Astrocyte (in vitro differentiated cells and primary cell): Measurements from ENCODE around the gene HEATR5A. TPM values are rescaled to one million over a fixed set of nuclear protein-coding genes. Genes with fewer than 3 reads are reported as not detected.
A peak's percentile ranks its signal among the peaks of the same experiment; 100 is the strongest.
"Not testable (repeated sequence)": the region's sequence is repeated elsewhere in the genome, so short reads cannot be mapped to it uniquely, and the experiment has no call there.

Experiments
- DNase-seq: peaks from one replicate; pipeline ENCODE4 v3.0.0-alpha.2; 2010; ENCODE audit warnings: low read depth
- FAIRE-seq: peaks from 2 replicates; lab custom pipeline; 2011; peaks lifted over from hg19 to GRCh38; lab: Jason Lieb, UNC
- H2AFZ ChIP-seq: 2 replicates; pipeline ENCODE4 v1.6.0; 2012; ENCODE audit warnings: low read depth, low read length, inconsistent platforms
- H3K27ac ChIP-seq: 2 replicates; pipeline ENCODE4 v1.5.1; 2011; ENCODE audit warnings: low read depth, low read length, inconsistent platforms
- H3K27me3 ChIP-seq: 2 replicates; pipeline ENCODE4 v1.6.0; 2011; ENCODE audit warnings: low read length, inconsistent platforms; ENCODE audit not compliant: insufficient read depth
- H3K36me3 ChIP-seq: 2 replicates; pipeline ENCODE4 v1.5.1; 2011; ENCODE audit warnings: low read length, inconsistent platforms; ENCODE audit not compliant: insufficient read depth
- H3K4me1 ChIP-seq: 2 replicates; pipeline ENCODE4 v1.5.1; 2011; ENCODE audit warnings: low read length, inconsistent platforms; ENCODE audit not compliant: insufficient read depth
- H3K4me2 ChIP-seq: 2 replicates; pipeline ENCODE4 v1.6.0; 2012; ENCODE audit warnings: low read length, inconsistent platforms
- H3K4me3 ChIP-seq: 2 replicates; pipeline ENCODE4 v1.5.1; 2011; ENCODE audit warnings: low read depth, mild to moderate bottlenecking, low read length, inconsistent platforms; ENCODE audit not compliant: insufficient read depth
- H3K79me2 ChIP-seq: 2 replicates; pipeline ENCODE4 v1.6.0; 2012; ENCODE audit warnings: mild to moderate bottlenecking, low read length, inconsistent platforms; ENCODE audit not compliant: insufficient read depth
- H3K9ac ChIP-seq: 2 replicates; pipeline ENCODE4 v1.6.0; 2012; ENCODE audit warnings: mild to moderate bottlenecking, low read length, inconsistent platforms
- H3K9me3 ChIP-seq: 2 replicates; pipeline ENCODE4 v1.5.1; 2012; ENCODE audit warnings: low read depth, mild to moderate bottlenecking, low read length, inconsistent platforms; ENCODE audit not compliant: insufficient read depth
- H4K20me1 ChIP-seq: 2 replicates; pipeline ENCODE4 v1.6.0; 2012; ENCODE audit warnings: low read length, inconsistent platforms; ENCODE audit not compliant: insufficient read depth
- H3K27ac Mint-ChIP-seq: one replicate; pipeline ENCODE4 v1.8.0; 2021; ENCODE audit warnings: mild to moderate bottlenecking, mixed read lengths; ENCODE audit not compliant: unreplicated experiment
- H3K27me3 Mint-ChIP-seq: one replicate; pipeline ENCODE4 v1.8.0; 2021; ENCODE audit warnings: low read depth, mixed read lengths; ENCODE audit not compliant: unreplicated experiment
- H3K36me3 Mint-ChIP-seq: one replicate; pipeline ENCODE4 v1.8.0; 2021; ENCODE audit warnings: low read depth, mixed read lengths; ENCODE audit not compliant: unreplicated experiment
- H3K4me1 Mint-ChIP-seq: one replicate; pipeline ENCODE4 v1.8.0; 2021; ENCODE audit warnings: low read depth, mixed read lengths; ENCODE audit not compliant: unreplicated experiment
- H3K4me3 Mint-ChIP-seq: one replicate; pipeline ENCODE4 v1.8.0; 2021; ENCODE audit warnings: mild to moderate bottlenecking, moderate library complexity, mixed read lengths; ENCODE audit not compliant: unreplicated experiment
- H3K9me3 Mint-ChIP-seq: one replicate; pipeline ENCODE4 v1.8.0; 2021; ENCODE audit warnings: mild to moderate bottlenecking, mixed read lengths; ENCODE audit not compliant: unreplicated experiment
- EZH2 ChIP-seq: IDR thresholded peaks from 2 replicates; pipeline ENCODE4 v1.6.1; 2012; ENCODE audit warnings: mild to moderate bottlenecking, low read length, inconsistent platforms; ENCODE audit not compliant: insufficient read depth
- total RNA-seq: library from RNA; stranded (reverse); gene quantifications from 2 replicates; pipeline ENCODE4 v1.2.1, GENCODE V29; 2021
- TF ChIP-seq, protein P1 (sequence below): IDR thresholded peaks from 2 replicates; pipeline ENCODE4 v1.5.1; 2011; ENCODE audit warnings: low read depth, mild to moderate bottlenecking, inconsistent platforms, low read length, moderate library complexity; ENCODE audit not compliant: insufficient read depth

HEATR5A gene
- total RNA-seq, 1 donor from 2014 or later = 50.7 TPM

DNA sequence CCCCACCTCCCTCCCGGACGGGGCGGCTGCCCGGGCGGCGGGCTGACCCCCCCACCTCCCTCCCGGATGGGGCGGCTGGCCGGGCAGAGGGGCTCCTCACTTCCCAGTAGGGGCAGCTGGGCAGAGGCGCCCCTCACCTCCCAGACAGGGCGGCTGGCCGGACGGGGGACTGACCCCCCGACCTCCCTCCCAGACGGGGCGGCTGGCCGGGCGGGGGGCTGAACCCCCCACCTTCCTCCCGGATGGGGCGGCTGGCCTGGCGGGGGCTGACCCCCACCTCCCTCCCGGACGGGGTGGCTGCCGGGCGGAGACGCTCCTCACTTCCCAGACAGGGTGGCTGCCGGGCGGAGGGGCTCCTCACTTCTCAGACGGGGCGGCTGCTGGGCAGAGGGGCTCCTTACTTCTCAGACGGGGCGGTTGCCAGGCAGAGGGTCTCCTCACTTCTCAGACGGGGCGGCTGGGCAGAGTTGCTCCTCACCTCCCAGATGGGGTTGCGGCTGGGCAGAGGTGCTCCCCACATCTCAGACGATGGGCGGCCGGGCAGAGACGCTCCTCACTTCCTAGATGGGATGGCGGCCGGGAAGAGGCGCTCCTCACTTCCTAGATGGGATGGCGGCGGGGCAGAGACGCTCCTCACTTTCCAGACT, 16.8 kb upstream of the HEATR5A start:
- H3K4me3 ChIP-seq, H3K4me1 ChIP-seq, FAIRE-seq, H3K9ac ChIP-seq, H3K9me3 ChIP-seq, H3K27me3 Mint-ChIP-seq, H3K36me3 ChIP-seq, H4K20me1 ChIP-seq, H3K36me3 Mint-ChIP-seq, H3K9me3 Mint-ChIP-seq, H3K4me1 Mint-ChIP-seq, H2AFZ ChIP-seq, H3K4me3 Mint-ChIP-seq, H3K27ac ChIP-seq, DNase-seq, H3K27ac Mint-ChIP-seq, H3K4me2 ChIP-seq, H3K79me2 ChIP-seq, H3K27me3 ChIP-seq: not testable (repeated sequence)

DNA sequence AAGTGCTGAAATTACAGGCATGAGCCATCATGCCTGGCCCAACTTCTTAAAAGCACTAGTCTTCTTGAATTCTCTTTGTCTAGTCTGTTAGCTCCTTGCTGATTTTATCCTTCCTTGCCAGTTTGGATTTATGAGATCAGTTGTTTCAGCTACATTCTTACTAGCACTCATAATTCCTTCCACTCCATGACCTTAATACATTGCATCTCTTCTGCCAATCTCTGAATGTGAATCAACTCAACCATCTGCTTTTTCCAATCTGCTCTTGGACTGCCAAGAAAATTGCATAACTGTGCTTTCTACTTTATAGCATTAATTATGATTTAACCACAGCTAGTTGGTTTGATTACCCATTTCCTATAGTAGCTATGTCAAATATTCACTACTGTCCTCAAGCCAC, 14.9 kb upstream of the HEATR5A start:
- Mint-ChIP-seq H3K4me3 (no peak overlapping the region), H3K36me3 (peaks cover 13% of the 10 kb centered on the region), H3K9me3 (peaks cover 6% of the 10 kb centered on the region), H3K4me1 (peaks cover 2% of the 10 kb centered on the region), H3K27ac (no peak overlapping the region), H3K27me3 (no peaks in the 10 kb centered on the region)
- no peak overlapping the region for H2AFZ ChIP-seq
- DNase-seq (peak; percentile 87), FAIRE-seq (no peak)
- peaks cover 3% of the 10 kb centered on the region for H3K4me1 ChIP-seq
- H3K4me2 ChIP-seq = no peak overlapping the region
- peaks cover 4% of the 10 kb centered on the region for H3K9me3 ChIP-seq
- no peaks in the 10 kb centered on the region for H3K36me3 ChIP-seq
- H3K79me2 ChIP-seq = no peaks in the 10 kb centered on the region
- no peaks in the 10 kb centered on the region for H4K20me1 ChIP-seq
- no peak overlapping the region for H3K9ac ChIP-seq
- no peaks in the 10 kb centered on the region for H3K27me3 ChIP-seq
- no peak overlapping the region for H3K4me3 ChIP-seq
- no peak overlapping the region for H3K27ac ChIP-seq
- TF ChIP-seq EZH2 = no peak
- TF ChIP-seq, protein P1, sequence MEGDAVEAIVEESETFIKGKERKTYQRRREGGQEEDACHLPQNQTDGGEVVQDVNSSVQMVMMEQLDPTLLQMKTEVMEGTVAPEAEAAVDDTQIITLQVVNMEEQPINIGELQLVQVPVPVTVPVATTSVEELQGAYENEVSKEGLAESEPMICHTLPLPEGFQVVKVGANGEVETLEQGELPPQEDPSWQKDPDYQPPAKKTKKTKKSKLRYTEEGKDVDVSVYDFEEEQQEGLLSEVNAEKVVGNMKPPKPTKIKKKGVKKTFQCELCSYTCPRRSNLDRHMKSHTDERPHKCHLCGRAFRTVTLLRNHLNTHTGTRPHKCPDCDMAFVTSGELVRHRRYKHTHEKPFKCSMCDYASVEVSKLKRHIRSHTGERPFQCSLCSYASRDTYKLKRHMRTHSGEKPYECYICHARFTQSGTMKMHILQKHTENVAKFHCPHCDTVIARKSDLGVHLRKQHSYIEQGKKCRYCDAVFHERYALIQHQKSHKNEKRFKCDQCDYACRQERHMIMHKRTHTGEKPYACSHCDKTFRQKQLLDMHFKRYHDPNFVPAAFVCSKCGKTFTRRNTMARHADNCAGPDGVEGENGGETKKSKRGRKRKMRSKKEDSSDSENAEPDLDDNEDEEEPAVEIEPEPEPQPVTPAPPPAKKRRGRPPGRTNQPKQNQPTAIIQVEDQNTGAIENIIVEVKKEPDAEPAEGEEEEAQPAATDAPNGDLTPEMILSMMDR = no peak

DNA sequence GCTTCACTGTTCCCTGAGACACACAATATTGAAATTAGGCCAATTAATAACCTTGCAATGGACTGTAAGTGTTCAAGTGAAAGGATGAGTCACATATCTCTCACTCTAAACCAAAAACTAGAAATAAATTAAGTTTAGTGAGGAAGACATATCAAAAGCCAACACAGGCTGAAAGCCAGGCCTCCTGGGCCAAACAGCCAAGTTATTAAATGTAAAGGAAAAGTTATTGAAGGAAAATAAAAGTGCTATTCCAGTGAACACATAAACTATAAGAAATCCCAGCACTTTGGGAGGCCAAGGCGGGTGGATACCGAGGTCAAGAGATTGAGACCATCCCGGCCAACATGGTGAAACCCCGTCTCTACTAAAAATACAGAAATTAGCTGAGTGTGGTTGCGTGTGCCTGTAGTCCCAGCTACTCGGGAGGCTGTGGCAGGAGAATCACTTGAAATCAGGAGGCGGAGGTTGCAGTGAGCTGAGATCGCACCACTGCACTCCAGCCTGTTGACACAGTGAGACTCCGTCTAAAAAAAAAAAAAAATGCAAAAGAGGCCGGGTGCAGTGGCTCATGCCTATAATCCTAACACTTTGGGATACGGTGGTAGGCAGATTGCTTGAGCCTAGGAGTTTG, 10.4 kb upstream of the HEATR5A start:
- Histone ChIP-seq H3K36me3 (no peaks in the 10 kb centered on the region), H2AFZ (no peak overlapping the region), H4K20me1 (no peaks in the 10 kb centered on the region), H3K79me2 (no peaks in the 10 kb centered on the region), H3K27me3 (no peaks in the 10 kb centered on the region), H3K27ac (no peak overlapping the region), H3K9me3 (peaks cover 4% of the 10 kb centered on the region), H3K4me2 (no peak overlapping the region), H3K4me3 (no peak overlapping the region), H3K4me1 (no peaks in the 10 kb centered on the region), H3K9ac (no peak overlapping the region)
- no peak overlapping the region for H3K27ac Mint-ChIP-seq
- H3K27me3 Mint-ChIP-seq = no peaks in the 10 kb centered on the region
- TF ChIP-seq EZH2 = no peak
- TF ChIP-seq, protein P1 = no peak
- no peak overlapping the region for H3K4me3 Mint-ChIP-seq
- no peak for DNase-seq
- no peaks in the 10 kb centered on the region for H3K4me1 Mint-ChIP-seq
- FAIRE-seq = no peak
- peaks cover 6% of the 10 kb centered on the region for H3K9me3 Mint-ChIP-seq
- peaks cover 8% of the 10 kb centered on the region for H3K36me3 Mint-ChIP-seq
